Ramos (cell line): ENCODE measurements around the gene STRN3.
"Not testable (repeated sequence)": the region's sequence is repeated elsewhere in the genome, so short reads cannot be mapped to it uniquely, and the experiment has no call there.

Source experiments
- in situ Hi-C: fragments of 300-500 bp; cut with MboI; formaldehyde crosslinking; loops from one replicate; pipeline ENCODE4 v1.14.3; 2022; ENCODE audit warnings: low sequenced_read_pairs; ENCODE audit not compliant: unreplicated experiment

The STRN3 gene

DNA sequence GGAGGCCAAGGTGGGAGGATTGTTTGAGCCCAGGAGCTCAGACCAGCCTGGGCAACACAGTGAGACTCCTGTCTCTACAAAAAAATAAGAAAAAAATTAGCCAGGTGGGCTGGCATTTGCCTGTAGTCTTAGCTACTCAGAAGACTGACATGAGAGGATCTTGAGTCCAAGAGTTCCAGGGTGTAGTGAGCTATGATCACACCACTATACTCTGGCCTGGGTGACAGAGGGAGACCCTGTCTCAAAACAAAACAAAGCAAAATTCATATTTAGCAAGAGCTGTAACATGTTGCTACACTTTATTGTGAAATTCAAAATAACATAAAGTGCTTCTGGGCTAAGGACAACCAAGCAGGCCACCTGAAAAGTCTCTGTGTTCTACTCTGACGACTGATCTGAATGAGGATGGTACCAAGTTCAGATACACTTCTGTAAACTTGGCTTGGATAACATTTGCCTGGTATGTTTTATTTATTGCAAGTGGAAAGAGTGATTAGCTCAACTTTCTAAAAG lies 11.6 kb upstream of the STRN3 start:
- in situ Hi-C loops: no loop called here

DNA sequence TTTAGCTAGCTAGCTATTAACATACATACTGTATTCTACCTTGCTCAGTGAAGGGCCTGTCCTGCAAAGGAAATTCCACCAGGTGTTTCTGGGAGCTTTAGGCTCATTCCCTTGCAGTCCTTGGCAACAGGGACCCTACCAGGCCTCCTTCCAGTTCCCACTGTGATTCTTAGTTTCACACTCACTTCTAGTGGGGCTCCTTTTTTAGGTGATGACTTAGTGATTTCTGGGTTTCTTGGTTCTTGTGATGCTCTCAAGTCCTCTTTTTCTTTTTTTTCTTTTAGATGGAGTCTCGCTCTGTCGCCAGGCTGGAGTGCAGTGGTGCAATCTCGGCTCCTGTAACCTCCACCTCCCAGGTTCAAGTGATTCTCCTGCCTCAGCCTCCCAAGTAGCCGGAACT lies 10.4 kb upstream of the STRN3 start:
- in situ Hi-C loops: no loop called here

DNA sequence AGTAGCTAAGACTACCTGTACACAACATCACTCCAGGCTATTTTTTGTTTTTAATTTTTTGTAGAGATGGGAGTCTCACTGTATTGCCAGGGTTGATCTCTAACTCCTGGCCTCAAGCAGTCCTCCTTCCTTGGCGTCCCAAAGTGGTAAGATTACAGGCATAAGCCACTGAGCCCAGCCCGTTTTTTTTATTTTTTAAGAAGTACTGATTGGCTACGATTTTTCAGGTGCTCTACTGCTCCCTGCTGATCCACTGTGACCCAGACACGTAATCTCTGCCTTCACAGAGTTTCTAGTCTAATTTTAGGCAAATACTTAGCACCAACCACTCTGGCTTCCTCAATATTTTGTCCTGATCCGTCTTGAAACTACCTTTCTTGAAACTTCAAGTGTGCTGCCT lies 4.3 kb upstream of the STRN3 start:
- in situ Hi-C loops: no loop called here

DNA sequence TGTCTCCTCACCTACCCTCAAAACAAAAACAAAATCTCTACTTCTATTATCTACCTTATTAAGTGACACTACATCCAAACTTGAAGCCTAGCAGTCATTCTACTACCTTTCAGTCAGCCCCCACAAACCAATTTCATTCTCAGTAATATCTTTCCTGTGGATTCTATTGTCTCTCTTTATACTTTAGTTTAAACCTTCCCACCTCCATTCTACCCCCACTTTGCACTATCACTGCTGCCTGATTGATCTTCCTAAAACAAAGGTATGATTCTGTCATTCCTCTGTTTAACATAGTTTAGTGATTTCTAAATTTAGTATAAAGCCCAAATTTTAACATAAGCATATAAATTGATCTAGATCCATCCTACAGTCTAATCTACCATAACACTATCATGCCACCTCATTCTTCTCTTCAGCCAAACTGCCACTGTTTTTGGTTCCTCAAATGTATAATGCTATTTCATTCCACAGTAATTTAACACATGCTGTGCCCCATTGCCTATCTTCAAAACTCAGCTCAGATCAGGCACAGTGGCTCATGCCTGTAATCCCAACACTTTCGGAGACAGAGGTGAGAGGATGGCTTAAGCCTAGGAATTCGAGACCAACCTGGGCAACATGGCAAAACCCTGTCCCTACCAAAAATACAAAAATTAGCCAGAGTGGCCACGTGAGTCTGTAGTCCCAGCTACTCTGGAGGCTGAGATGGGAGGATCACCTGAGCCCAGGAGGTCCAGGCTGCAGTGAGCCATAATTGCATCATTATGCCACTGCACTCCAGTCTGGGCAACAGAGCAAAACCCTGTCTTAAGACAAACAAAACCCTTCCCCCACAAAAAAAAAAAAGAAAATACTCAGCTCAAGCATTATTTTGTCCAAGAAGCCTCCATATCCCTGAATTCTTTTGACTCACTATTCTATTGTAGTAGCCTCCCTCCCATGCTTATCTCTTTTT lies 3.1 kb upstream of the STRN3 start:
- in situ Hi-C loops: no loop called here

DNA sequence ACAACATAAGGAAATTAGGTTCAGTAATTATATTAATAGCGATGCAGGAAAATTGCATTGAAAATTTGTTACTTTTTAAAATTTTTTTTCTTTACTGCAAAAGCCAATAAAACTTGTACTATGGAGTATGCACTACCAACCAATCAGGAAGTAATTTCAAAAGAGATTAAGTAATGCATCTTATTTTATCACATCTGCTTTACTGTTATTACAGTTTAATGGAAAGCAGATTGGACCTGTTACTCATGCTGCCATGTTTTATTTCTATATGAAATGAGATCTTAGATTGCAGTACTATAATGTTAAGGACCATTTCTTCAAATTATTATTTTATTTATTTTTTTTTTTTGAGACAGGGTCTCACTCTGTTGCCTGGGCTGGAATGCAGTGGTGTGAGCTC lies 1.7 kb upstream of the STRN3 start:
- in situ Hi-C loops: no loop called here

DNA sequence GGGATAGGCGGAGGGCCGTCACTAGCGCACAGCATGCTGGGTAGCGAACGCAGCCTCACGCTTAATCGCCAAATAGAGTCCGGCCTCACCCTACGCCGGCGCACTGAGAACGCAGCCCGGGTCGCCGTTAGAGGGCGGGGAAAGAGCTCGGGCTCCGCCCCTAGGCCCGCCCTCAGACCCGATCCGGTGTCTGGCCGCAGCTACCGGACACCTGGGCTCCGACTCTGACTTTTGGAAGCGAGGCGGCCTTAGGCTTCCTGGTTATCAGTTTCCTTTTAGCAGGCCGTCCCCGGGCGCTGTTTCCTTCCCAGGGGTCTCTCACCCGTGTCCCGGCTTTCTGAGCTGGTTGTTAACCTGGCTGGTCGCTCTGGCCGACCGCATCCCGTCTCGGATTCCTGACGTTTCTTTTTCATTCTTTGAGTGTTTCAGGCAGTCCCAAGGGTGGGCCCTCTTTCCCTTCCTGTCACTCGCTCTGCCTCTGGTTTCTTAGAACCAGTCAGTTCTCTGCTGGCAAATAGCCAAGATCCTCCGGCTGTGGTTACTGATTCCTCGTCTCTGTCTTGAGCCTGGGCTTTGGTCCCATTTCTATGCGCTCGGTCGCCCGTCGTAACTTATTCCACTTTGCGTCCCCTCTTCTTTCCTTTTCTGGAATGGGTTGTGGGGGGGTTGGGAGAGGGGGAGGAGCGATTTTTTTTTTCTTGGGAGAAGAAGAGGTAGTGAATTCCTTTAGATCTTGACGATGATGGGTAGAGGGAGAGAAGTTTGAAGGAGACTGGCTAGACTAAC lies 464 bp upstream of the STRN3 start:
- in situ Hi-C loops: no loop called here

DNA sequence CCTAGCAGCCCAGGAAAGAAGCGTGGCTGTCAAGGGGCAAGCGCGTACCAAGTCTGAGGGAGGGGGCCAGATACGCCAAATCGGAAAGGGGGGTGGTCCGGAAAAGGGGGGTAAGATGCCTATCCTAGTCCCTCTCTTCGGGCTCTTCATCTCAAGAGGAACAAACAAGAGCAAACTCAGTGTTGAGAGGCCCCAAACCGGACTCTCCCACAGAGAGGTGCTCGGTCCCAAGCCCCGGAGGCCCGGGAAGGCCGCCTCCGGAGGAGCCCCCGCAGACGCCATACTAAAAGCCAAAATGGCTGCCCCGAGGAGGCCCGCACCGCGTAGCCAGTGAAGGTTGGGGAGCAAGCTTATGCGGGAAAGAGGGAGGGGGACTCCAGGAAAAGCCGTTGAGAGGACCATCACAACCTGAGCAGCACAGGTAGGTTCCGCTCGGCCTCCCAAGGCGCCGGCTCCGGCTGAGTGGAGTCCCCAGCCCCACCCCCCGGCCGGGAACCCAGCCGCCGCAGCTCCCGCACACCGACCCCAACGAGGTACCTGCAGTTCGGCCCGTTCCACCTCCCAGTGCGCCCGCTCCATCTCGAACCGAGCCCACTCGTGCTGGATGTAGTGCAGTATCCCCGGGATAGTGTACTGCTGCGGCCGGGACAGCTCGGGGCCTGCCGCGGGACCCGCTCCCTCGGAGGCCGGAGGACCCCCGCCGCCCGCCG lies 657 bp downstream of the STRN3 start, which contains the start of gene AP4S1:
Gene AP4S1, plus strand, starts transcription at position 283 of the 710 bp plus-strand sequence. CDS start 40,548 bp downstream, outside the sequence.
- in situ Hi-C loops: no loop called here

DNA sequence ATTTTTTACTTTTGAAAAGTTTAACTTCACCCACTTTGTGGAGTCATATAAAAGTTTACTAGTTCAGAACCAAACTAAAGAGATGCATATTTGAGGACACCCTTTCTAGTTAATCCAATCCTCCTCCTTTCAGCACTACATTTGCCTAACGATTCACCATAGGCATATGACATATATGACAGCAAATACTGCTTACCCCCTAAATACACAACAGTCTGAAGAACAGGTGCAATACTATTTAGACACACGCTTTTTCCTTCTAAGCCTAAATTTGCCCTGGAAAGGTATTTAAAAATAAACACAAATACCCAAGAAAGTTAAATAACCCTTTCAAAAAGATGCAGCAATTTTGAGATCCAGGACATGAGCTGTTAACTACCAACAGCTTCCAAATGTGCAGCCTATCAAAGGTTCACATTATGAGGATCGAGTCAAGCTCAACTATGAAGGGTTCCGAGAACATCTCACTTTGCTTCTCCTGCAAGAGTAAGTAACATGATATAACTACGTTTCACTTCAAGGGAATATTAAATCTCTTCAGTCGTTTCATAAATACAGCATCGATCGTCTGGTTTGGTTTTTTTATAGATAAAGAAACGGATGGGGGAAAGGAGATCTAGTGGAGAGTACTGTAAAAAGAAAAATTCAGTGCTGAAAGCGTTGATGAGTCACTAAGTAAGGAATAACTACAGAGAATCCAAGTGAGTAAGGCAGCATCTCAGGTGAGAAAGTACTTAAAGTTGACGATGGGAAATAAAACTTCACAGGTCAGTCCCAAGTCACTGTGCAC lies 1.4 kb downstream of the STRN3 start:
- in situ Hi-C loops: no loop called here

DNA sequence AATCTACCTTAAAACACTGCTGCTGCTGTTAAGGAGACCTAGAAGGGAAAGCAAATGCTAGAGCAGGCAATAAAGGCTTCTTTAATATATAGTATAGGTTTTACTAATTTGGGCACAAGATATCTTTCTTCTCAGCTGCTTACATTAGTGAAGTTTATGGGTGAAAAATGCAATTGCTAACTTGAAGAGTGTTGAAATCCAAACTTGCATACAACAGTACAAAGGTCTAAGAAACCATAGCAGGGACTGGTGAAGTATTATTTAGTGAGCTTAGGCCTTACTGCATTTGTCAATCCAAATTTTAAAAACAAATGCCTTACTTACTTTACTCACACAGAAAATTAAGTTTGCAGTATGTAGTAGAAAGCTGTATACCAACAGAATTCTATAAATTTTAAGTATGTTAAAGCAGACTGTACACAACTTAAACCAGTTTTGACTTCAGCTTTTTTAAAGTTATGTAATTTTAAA lies 2.1 kb downstream of the STRN3 start:
- in situ Hi-C loops: no loop called here

DNA sequence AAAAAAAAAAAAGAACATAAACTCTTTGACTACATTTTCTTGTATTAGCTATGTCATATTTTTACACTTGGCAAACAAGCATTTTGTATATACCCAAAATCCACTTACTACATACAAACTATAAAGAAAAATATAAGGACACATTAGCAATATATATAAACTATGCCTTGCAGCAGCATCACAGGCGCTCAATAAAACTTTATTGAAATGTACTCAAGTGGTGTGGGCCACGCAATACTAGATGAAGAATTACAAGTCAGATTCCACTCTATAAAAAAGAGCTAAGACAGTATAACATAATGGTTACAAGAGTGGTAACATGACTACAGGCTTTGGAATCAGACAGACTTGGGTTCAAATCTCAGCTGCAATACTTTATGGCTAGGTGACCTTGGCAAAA lies 3.8 kb downstream of the STRN3 start:
- in situ Hi-C loops: no loop called here

DNA sequence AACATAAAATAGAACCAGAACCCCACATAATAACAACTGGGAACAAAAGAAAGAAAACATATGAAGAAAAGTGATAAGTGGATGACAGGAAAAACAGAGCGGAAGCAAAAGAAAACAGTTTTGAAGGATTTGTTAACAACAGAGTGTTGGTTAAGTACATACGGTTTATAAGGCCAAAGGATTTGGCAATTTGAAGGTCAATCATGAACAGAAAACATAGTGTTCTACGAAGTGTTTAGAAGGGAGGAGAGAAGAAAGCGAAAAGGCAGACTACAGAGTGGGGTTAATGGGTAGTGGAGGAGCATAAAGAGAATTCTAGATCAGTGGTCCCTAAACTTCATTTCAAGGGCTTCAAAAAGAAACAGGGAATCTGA lies 4.6 kb downstream of the STRN3 start:
- in situ Hi-C loops: no loop called here

DNA sequence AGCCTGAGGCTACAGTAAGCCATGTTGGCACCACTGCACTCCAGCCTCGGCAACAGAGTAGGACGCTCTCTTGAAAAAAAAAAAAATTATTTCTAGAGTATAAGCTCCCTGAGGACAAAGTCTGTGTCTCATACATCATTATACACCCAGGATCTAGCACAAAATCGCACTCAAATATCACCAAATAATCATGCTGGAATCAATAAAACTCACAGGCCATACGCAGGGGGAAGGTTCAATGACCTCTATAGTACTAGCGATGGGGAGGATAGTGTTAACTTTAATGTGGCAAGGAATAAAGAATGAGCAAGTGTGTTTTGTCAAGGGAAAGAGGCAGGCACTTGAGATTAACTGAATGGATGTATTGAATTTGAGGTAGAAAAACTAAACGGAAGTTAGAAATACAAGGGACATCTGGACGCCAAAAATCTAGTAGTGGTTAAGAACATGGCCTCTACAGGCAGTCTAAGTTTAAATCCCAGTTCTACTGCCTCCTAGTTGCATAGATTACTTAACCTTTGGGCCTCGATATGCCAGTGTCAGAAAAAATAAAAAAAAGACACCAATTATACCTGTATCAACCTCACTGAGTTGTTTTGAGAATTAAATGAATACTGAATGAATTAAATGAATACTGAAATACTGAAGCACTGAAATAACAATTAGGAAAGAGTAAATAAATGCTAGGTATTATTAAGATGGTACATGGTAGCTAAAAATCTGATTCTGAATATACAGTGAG lies 5.2 kb downstream of the STRN3 start:
- in situ Hi-C loops: no loop called here

DNA sequence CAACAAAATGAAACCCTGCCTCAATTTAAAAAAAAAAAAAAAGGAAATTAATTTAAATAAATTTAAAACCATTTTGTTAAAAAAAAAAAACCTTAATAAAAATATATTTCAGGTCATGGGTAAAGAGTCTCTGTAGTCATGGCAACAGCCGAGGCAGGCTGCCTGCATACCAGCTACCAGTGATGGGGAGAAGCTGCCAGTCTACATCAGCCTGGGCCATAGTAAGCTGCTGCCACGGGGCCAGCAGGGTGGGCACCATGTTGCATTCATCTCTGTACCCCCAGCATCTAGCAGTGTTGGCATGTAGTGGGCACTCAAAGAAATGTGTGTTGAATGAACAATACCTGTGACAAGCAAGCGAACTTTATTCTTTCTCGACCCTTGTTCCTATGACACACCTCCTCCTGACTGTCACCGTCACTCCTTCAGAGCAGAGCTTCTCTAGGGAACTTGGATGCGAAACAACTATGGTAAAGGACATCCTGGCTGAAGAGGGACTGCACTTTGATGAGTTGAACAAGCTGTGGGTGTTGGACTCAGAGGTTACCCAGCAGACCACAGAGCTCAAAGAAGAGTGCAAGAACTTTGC lies 8.0 kb downstream of the STRN3 start:
- in situ Hi-C loops: no loop called here

DNA sequence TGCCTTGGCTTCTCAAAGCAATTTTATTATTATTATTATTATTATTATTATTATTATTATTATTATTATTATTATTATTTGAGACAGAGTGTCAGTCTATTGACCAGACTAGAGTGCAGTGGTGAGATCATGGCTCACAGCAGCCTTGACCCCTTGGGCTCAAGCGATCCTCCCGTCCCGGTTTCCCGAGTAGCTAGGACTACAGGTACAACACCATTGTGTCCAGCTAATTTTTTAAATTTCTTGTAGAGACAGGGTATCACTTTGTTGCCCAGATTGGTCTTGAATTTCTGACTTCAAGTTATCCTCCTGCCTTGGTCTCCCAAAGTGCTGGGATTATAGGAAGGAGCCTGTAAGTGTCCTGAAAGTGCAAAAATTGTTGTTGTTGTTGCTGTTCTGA lies 12.3 kb downstream of the STRN3 start:
- in situ Hi-C loops: no loop called here

DNA sequence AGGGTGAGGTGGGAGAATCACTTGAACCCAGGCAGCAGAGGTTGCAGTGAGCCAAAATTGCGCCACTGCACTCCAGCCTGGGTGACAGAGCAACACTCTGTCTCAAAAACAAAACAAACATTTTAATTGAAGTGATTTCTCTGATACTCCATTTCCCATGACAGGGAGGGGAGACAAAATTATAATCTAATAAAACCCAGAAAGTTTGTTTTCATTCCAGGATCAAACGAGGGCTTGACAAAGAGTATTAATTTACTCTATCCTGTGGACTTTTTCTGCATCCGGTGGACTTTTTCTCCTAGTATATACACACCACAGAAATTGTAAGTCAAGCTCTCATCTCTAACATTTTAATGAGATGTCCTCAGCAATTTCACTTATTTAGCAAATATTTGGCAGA lies 15.2 kb downstream of the STRN3 start:
- in situ Hi-C loops: no loop called here

DNA sequence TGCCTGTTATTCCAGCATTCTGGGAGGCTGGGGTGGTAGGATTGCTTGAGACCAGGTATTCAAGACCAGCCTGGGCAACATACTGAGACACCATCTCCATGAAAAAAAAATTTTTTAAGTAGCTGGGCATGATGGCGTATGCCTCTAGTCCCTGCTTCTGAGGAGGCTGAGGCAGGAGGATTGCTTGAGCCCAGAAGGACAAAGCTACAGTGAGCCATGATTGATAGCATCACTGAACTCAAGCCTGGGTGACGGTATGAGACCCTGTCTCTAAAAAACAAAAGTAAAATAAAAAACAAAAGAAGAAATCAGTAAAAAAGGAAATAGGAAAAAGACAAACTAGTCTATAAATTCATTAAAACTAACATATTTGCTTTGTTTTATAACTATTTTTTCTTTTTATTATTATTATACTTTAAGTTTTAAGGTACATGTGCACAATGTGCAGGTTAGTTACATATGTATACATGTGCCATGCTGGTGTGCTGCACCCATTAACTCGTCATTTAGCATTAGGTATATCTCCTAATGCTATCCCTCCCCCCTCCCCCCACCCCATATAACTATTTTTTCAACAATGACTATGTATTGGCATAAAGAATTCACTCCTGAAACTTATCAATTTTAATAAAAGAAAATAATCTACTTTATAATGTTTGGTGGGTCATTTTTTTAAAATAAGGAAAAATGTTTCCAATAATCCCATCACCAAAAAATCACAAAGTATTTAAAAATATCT lies 16.2 kb downstream of the STRN3 start:
- in situ Hi-C loops: no loop called here

DNA sequence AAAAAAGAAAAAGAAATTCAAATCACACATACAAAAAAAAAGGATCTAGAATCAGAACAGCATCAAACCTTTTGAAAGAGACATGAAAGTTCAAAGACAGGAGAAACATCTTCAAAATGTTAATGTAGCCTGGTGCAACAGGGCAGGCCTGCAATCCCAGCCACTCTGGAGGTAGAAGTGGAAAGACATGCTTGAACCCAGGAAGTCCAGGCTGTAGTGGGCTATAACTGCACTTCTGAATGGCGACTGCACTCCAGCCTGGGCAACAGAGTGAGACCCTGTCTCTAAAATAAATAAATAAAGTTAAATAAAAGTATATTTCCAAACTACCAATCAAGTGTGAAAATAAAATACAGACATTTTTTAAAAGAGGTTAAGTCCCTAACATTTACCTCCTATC lies 19.5 kb downstream of the STRN3 start:
- in situ Hi-C loops: no loop called here

DNA sequence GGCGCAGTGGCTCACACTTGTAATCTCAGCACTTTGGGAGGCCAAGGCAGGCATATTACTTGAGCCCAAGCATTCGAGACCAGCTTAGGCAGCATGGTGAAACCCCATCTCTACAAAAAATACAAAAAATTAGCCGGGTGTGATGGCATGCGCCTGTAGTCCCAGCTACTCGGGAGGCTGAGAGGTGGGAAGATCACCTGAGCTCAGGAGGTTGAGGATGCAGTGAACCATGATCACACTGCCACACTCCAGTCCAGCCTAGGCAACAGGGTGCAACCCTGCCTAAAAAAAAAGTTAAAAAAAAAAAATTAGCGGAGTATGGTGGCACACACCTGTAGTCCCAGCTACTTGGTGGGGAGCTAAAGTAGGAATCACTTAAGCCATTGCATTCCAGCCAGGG lies 22.2 kb downstream of the STRN3 start:
- in situ Hi-C loops: not testable (repeated sequence)
